Head of caudate nucleus (tissue), 42 donors: ENCODE measurements around the gene AKNA.
"Not testable (repeated sequence)": the region's sequence is repeated elsewhere in the genome, so short reads cannot be mapped to it uniquely, and the experiment has no call there.

ENCODE experiments used
- DNase-seq, 42 donors: peaks; one replicate each; pipeline versions ENCODE4 v3.0.0 to v3.0.0-alpha.2; 2020 to 2021; ENCODE audit warnings: mixed read lengths in 7 of 42
- intact Hi-C: fragments of 100-400 bp; cut with DNase I; formaldehyde crosslinking; loops from one replicate; pipeline ENCODE4 v1.15.0; 2022

Gene AKNA

GRCh38 chr9:114331229-114332195 is 56.3 kb downstream of the AKNA start:
- intact Hi-C loops, DNase-seq: not testable (repeated sequence)

GRCh38 chr9:114330636-114331035 is 57.1 kb downstream of the AKNA start:
- intact Hi-C loops = no loop called here
- no peak for DNase-seq

- DNase-seq, intact Hi-C loops: not testable (repeated sequence)
Observed at GRCh38 chr9:114329625-114330022, 58.2 kb downstream of the AKNA start, which contains the start of gene ORM2. TSS of gene ORM2 (plus strand) at chr9:114329869. CDS start at chr9:114329905, 36 bp downstream.

GRCh38 chr9:114328937-114329624 is 58.7 kb downstream of the AKNA start:
- DNase-seq = peak in 2 of 42 donors; percentile 36 to 71
- intact Hi-C loops = not testable (repeated sequence)

- DNase-seq, intact Hi-C loops: not testable (repeated sequence)
Observed at GRCh38 chr9:114328357-114328820, 59.4 kb downstream of the AKNA start.

GRCh38 chr9:114327749-114328148 is 60.0 kb downstream of the AKNA start:
- intact Hi-C loops = no loop called here
- no peak for DNase-seq

GRCh38 chr9:114325684-114326254 is 62.0 kb downstream of the AKNA start:
- intact Hi-C loops = not testable (repeated sequence)

GRCh38 chr9:114324965-114325364 is 62.8 kb downstream of the AKNA start:
- DNase-seq, intact Hi-C loops: not testable (repeated sequence)

More at GRCh38 chr9:114325684-114326254, 62.0 kb downstream of the AKNA start:
- not testable (repeated sequence) for DNase-seq

GRCh38 chr9:114324492-114324891 is 63.3 kb downstream of the AKNA start:
- no peak for DNase-seq
- intact Hi-C loops = no loop called here

GRCh38 chr9:114323849-114324248 is 63.9 kb downstream of the AKNA start:
- DNase-seq, intact Hi-C loops: not testable (repeated sequence)

GRCh38 chr9:114322831-114323531 is 64.8 kb downstream of the AKNA start, which contains the start of gene ORM1:
TSS of gene ORM1 (plus strand) at chr9:114323098. CDS start at chr9:114323134, 36 bp downstream.
- intact Hi-C loops, DNase-seq: not testable (repeated sequence)

GRCh38 chr9:114322160-114322818 is 65.5 kb downstream of the AKNA start:
- DNase-seq, intact Hi-C loops: not testable (repeated sequence)

GRCh38 chr9:114321759-114322158 is 66.0 kb downstream of the AKNA start:
- DNase-seq = peak in 1 of 42 donors; percentile 18
- intact Hi-C loops = no loop called here

GRCh38 chr9:114320710-114321109 is 67.1 kb downstream of the AKNA start:
- peak in 1 of 42 donors; percentile 34 for DNase-seq
- intact Hi-C loops = not testable (repeated sequence)

GRCh38 chr9:114319147-114319546 is 68.6 kb downstream of the AKNA start:
- peak in 21 of 42 donors; percentile 14 to 73 (median 41) for DNase-seq
- intact Hi-C loops = no loop called here

- intact Hi-C loops = no loop called here
- DNase-seq = peak in 7 of 42 donors; percentile 2 to 27 (median 3)
Observed at GRCh38 chr9:114318416-114318815, 69.4 kb downstream of the AKNA start.

GRCh38 chr9:114317665-114318357 is 70.0 kb downstream of the AKNA start:
- DNase-seq = peak in 6 of 42 donors; percentile 0 to 25 (median 6)
- intact Hi-C loops = no loop called here
